Breast epithelium (tissue), 4 donors: Measurements from ENCODE around the gene CHPF. TPM values are rescaled to one million over a fixed set of nuclear protein-coding genes. Genes with fewer than 3 reads are reported as not detected.

Experiments
- DNase-seq, 2 donors: peaks; one replicate each; pipeline ENCODE4 v3.0.0-alpha.2; 2019; ENCODE audit warnings: low spot score in 2 of 2
- H3K27ac ChIP-seq, 2 donors: fragments of 200-600 bp; sonication (generic) in 1 of 2; one replicate each; pipeline ENCODE4 v1.5.1; 2016 to 2019; ENCODE audit warnings: mild to moderate bottlenecking in 1 of 2
- H3K27me3 ChIP-seq, 2 donors: fragments of 200-600 bp; sonication (generic) in 1 of 2; one replicate each; pipeline versions ENCODE4 v1.5.1 to v1.6.0; 2017 to 2019; ENCODE audit warnings: control low read depth in 1 of 2, mild to moderate bottlenecking in 1 of 2
- H3K36me3 ChIP-seq: fragments of 200-600 bp; one replicate; pipeline ENCODE4 v1.5.1; 2019
- H3K4me1 ChIP-seq, 2 donors: fragments of 200-600 bp; sonication (generic); one replicate each; pipeline ENCODE4 v1.5.1; 2016 to 2019; ENCODE audit warnings: control low read depth in 1 of 2
- H3K4me3 ChIP-seq, 3 donors: fragments of 200-600 bp; sonication (generic); 1 replicate in 2 of 3; 2 replicates in 1 of 3; pipeline ENCODE4 v1.5.1; 2016 to 2019; ENCODE audit warnings: mild to moderate bottlenecking in 3 of 3, moderate library complexity in 2 of 3
- H3K9me3 ChIP-seq, 2 donors: fragments of 200-600 bp; sonication (generic) in 1 of 2; one replicate each; pipeline ENCODE4 v1.5.1; 2016 to 2019; ENCODE audit warnings: control low read depth in 1 of 2
- POLR2A ChIP-seq: fragments of 450-650 bp; IDR thresholded peaks from one replicate; pipeline ENCODE4 v1.6.1; 2016; ENCODE audit warnings: antibody characterized with exemption, mild to moderate bottlenecking, moderate library complexity
- POLR2AphosphoS5 ChIP-seq, 3 donors: sonication (generic); formaldehyde crosslinking; IDR thresholded peaks; one replicate each; pipeline ENCODE4 v1.6.1; 2017; ENCODE audit warnings: antibody characterized with exemption in 3 of 3
- intact Hi-C: fragments of 100-400 bp; cut with DNase I; formaldehyde crosslinking; loops from one replicate; pipeline ENCODE4 v1.15.1; 2023; ENCODE audit warnings: low total_unique reads
- total RNA-seq, 3 donors: library from RNA; depleted of rRNA; stranded (reverse); fragments of >200 nt; gene quantifications; one replicate each; pipeline ENCODE4 v1.1.0, GENCODE V29; 2016
- TF ChIP-seq, protein P1 (sequence below), 3 donors: fragments of 450-650 bp; IDR thresholded peaks; one replicate each; pipeline ENCODE4 v1.5.1; 2016 to 2017; ENCODE audit warnings: antibody characterized with exemption in 3 of 3, mild to moderate bottlenecking in 3 of 3, moderate library complexity in 3 of 3

The CHPF gene
- total RNA-seq, 3 donors from 2014 or later = 46.5 to 58.9 (median 49.0) TPM

DNA sequence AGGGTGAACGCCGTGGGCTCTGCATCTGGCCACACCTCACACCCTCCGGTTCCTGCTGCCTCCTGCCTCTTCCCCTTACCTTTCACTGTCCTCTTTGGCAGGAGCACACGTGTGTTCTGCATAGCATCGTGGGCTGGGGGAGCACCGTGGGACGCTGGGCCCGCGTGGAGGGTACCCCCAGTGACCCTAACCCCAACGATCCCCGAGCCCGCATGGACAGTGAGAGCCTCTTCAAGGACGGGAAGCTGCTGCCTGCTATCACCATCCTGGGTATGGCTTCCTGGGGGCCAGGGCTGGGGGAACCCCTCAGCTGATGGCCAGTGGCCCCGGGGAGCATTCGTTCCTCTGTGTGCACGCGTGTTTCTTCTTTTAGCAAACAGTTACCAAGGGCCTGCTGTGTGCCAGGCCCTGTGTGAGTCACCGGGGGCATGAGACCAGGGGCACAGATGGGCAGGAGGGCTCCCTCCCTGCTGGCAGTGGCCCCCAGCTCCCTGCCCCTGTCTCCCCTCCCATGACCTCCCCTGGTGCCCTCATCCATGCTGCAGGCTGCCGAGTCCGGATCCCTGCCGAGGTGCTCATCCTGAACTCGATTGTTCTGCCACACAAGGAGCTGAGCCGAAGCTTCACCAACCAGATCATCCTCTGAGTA, 37.3 kb downstream of the CHPF start:
- TF ChIP-seq, protein P1, sequence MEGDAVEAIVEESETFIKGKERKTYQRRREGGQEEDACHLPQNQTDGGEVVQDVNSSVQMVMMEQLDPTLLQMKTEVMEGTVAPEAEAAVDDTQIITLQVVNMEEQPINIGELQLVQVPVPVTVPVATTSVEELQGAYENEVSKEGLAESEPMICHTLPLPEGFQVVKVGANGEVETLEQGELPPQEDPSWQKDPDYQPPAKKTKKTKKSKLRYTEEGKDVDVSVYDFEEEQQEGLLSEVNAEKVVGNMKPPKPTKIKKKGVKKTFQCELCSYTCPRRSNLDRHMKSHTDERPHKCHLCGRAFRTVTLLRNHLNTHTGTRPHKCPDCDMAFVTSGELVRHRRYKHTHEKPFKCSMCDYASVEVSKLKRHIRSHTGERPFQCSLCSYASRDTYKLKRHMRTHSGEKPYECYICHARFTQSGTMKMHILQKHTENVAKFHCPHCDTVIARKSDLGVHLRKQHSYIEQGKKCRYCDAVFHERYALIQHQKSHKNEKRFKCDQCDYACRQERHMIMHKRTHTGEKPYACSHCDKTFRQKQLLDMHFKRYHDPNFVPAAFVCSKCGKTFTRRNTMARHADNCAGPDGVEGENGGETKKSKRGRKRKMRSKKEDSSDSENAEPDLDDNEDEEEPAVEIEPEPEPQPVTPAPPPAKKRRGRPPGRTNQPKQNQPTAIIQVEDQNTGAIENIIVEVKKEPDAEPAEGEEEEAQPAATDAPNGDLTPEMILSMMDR (IDR thresholded peaks at IDR 0.05) = no peak
- no peak for TF ChIP-seq POLR2A
- Histone ChIP-seq H3K4me1 (no peaks in the 10 kb centered on the region), H3K27me3 (peaks cover 0 to 12% of the 10 kb centered on the region in 2 donors), H3K9me3 (no peaks in the 10 kb centered on the region), H3K4me3 (no peak overlapping the region), H3K36me3 (peaks cover 20% of the 10 kb centered on the region), H3K27ac (no peak overlapping the region)
- no peak for DNase-seq
- intact Hi-C loops = no loop called here

DNA sequence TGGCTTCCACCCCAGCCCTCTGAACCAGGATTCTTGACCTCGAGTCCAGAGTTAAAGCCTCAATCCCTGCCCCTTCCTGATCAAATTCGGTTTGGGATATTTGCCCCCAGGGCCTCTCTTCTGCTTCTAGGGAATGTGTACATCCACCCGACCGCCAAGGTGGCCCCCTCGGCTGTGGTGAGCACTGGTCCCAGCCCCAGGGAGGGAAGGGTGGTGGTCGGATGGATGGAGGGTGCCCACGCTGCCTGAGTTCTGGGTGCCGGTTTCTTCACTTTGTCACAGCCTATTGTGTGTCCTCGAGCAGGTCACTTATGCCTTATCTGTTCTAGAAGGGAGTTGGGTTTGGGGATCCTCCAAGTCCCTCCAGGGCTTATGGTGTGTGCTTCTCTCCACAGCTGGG, 38.0 kb downstream of the CHPF start:
- H3K4me3 ChIP-seq = no peak overlapping the region
- TF ChIP-seq POLR2AphosphoS5 (IDR thresholded peaks at IDR 0.05) (no peak), POLR2A (no peak)
- TF ChIP-seq, protein P1 (IDR thresholded peaks at IDR 0.05) = no peak
- intact Hi-C loops = no loop called here
- H3K36me3 ChIP-seq = peaks cover 20% of the 10 kb centered on the region
- no peak overlapping the region for H3K27ac ChIP-seq
- H3K27me3 ChIP-seq = peaks cover 0 to 9% of the 10 kb centered on the region in 2 donors
- no peak for DNase-seq
- H3K9me3 ChIP-seq = no peaks in the 10 kb centered on the region
- H3K4me1 ChIP-seq = no peaks in the 10 kb centered on the region

DNA sequence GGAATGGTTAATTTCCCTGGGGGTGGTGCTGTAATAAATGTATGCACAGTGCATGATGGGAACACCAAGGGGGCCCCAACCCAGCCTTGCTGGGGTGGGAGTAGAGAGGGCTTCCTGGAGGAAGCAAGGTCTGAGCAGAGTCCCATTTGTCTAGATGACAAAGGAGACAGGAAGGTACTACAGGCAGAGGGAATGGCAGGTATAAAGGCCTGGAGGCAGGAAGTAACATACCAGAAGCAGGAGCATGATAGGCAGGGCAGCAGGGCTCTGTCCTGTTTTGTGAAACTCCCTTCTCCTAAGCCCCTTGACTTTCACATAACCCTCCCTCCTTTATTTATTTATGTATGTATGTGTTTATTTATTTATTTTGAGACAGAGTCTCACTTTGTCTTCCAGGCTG, 41.0 kb downstream of the CHPF start:
- no peaks in the 10 kb centered on the region for H3K27me3 ChIP-seq
- H3K4me1 ChIP-seq = peaks cover 0 to 6% of the 10 kb centered on the region in 2 donors
- H3K4me3 ChIP-seq = no peak overlapping the region
- no peak for DNase-seq
- no peaks in the 10 kb centered on the region for H3K9me3 ChIP-seq
- peaks cover 20% of the 10 kb centered on the region for H3K36me3 ChIP-seq
- intact Hi-C loops = no loop called here
- H3K27ac ChIP-seq = no peak overlapping the region
- TF ChIP-seq POLR2A (no peak), POLR2AphosphoS5 (IDR thresholded peaks at IDR 0.05) (no peak)
- TF ChIP-seq, protein P1 (IDR thresholded peaks at IDR 0.05) = no peak

DNA sequence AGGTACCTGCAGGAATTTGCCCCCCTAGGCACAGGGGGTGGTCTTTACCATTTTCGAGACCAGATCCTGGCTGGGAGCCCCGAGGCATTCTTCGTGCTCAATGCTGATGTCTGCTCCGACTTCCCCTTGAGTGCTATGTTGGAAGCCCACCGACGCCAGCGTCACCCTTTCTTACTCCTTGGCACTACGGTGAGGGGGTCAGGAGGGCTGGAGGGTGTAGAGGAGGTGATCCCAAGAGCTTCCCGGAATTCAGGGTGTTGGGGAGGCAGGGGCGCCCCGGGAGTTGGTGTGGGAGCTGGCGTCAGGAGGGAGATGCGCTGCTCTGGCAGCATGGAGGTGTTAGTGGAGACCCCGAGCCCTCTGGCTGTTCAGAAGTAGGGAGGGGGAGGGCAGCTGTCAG, 41.8 kb downstream of the CHPF start:
- intact Hi-C loops = no loop called here
- no peaks in the 10 kb centered on the region for H3K27me3 ChIP-seq
- no peaks in the 10 kb centered on the region for H3K9me3 ChIP-seq
- H3K4me1 ChIP-seq = peaks cover 0 to 6% of the 10 kb centered on the region in 2 donors
- H3K27ac ChIP-seq = no peak overlapping the region
- no peak for DNase-seq
- H3K4me3 ChIP-seq = no peak overlapping the region
- TF ChIP-seq, protein P1 (IDR thresholded peaks at IDR 0.05) = no peak
- TF ChIP-seq POLR2A (no peak), POLR2AphosphoS5 (IDR thresholded peaks at IDR 0.05) (no peak)
- H3K36me3 ChIP-seq = peaks cover 20% of the 10 kb centered on the region

DNA sequence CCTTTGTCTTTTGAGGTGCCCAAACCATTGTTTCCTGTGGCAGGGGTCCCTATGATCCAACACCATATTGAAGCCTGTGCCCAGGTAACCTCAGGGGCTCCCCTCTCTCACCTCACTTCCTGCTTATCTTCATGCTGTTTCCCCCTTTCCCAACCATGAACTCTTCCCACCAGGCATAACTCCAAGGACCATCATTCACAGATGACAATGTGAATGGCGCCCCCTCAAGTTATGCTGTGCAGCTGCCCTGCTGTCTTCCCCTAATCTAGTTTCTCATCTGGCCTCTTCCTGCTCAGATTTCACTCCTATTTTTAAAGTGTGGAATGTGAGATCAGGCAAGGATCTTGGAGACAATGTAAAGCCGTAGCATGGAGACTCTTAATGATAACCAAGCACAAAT, 43.5 kb downstream of the CHPF start:
- peaks cover 5% of the 10 kb centered on the region for H3K36me3 ChIP-seq
- peaks cover 0 to 6% of the 10 kb centered on the region in 2 donors for H3K4me1 ChIP-seq
- no peak overlapping the region for H3K27ac ChIP-seq
- intact Hi-C loops = no loop called here
- no peak overlapping the region for H3K4me3 ChIP-seq
- H3K9me3 ChIP-seq = no peaks in the 10 kb centered on the region
- H3K27me3 ChIP-seq = no peaks in the 10 kb centered on the region
- TF ChIP-seq, protein P1 (IDR thresholded peaks at IDR 0.05) = no peak
- TF ChIP-seq POLR2AphosphoS5 (IDR thresholded peaks at IDR 0.05) = no peak
- no peak for TF ChIP-seq POLR2A
- no peak for DNase-seq
